RPMI8226 (cell line): Measurements from ENCODE around the gene UNC119.

Source experiments
- DNase-seq: peaks from one replicate; pipeline ENCODE4 v3.0.0-alpha.2; 2015

Gene UNC119

GRCh38 chr17:28572259-28573039, 20.0 kb upstream of the UNC119 start:
- DNase-seq = peak; percentile 11

DNA sequence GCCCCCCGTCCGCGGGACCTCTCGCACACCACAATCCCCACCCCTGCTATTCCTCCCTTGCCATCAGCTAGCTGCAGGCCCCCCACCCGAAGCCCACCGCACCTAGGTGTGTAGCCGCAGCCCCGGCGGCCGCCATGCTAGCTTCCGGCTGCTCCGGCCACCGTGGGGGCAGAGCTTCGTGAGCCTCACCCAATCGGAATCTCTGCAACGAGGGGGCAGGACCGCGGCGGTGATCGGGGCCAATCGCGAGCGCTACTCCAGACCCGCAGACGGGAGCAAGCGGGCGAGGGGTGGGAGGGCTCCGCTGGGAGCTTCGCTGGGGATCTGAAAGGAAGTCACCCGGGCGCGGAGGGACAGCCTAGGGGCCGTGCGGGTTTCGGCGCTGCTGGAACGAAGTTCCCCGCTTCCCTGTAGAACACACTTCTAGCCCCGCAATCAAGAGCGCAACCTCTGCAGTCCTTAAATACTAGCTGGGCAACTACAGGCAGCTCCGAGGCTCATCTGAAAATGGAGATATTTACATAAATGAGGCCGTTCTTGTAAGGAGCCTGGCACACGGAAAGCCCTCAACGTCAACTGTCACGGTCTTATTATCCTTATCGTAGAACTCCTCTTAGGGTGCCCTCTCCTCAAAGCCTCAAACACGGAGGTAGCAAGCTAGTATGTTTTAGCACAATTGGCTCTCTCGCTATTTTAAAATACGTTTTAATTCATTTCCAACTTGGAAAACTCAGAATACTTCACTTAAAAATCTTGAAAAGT, 19.1 kb upstream of the UNC119 start, which contains the start of gene PIGS:
PIGS (minus strand) TSS at position 164 of the 762 bp plus-strand sequence; CDS start at position 136, 28 bp downstream.
- peak; percentile 96 for DNase-seq

GRCh38 chr17:28570716-28571360, 18.4 kb upstream of the UNC119 start:
- peak; percentile 64 for DNase-seq

DNA sequence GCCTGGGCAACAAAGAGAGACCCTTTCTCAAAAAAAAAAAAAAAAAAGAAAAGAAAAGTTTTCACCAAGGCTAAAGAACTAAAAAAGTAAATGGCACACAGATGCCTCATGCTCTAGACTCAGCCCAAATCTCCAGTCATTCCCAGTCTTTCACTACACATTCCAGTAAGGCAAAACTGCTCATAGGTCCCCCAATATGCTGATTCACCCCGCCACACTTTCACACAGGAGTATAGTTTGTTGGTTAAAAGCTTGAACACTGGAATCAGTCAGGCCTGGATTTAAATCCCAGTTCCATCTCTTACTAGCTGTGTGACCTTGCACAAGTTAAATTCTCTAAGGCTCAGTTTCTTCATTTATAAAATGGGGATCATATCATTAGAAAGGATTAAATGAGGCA, 17.0 kb upstream of the UNC119 start:
- no peak for DNase-seq

DNA sequence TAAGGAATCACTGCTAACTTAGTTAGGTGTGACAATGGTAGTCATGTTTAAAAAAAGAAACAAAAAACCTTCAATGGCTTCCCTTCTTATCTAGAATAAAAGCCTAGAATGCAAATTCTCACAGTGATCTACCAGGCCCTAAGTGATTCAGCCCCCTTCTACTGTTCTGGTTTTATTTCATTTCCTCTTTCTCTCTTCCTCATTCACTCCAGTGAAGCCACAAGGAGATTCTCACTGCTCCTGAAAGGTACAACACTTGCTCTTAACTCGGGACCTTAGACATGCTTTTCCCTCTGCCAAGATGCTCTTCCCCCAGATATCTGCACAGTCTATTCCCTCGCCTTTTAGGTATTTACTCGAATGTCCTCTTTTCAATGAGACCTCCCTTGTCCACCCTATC, 15.2 kb upstream of the UNC119 start:
- peak; percentile 57 for DNase-seq

DNA sequence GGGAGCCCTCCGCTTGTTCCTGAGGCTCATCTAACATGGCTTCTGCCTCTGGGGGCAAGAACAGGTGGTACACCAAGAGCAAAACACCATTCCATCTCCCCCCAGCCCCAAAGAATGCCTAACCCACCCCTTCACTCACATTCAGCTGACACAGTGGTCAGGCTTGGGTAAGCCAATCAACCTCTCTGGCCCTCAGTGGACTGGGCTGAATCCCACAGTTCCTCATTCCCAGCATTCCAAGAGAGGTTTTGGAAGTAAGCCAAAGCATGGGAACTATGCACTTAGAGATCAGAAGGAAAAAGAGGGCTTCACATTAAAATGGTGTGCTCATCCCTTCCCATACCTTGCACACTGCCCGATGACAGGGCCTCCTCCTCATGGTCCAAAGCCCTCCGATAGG, 11.1 kb upstream of the UNC119 start:
- no peak for DNase-seq

DNA sequence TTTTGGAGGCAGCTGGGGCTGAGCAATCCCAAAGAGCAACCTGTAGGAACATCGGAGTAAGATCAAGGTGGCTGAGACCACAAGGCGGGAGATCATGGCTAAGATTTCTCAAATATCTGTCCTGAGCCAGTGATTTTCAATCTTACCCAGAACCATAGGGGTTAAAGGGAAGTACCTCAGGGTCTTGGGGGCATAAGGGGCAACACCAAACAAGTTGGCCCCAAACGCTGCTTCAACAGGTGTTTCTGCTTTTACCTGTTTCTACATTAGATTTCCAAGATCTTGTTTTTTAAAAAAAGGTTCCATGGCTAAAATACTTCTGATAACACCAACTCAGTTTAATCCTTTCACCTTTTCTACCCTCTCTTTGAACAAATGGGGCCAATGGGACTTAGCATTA, 2.6 kb upstream of the UNC119 start:
- DNase-seq = no peak

GRCh38 chr17:28554565-28554964, 2.1 kb upstream of the UNC119 start:
- no peak for DNase-seq

DNA sequence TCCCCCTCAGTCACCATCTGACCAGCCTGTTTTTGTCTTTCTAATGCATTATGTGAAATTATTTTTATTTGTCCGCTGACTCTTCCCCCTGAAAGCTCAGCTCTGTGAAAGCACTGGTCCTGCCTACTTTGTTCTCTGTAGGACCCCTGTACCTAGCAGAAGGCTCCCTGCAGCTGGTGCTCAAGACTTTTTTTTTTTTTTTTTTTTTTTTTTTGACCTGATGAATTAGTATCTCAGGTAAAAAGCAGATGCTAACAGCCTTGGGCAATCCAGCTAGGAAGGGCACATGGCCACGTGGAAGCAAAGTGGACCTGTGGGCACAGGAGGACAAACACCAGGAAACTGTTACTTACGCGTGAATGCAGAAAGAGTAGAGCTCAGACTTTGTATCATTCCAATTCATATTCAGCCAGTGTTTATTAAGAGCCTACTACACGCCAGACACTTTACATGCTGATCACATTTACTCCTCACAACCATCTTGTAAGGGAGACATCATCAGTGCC, 629 bp upstream of the UNC119 start:
- no peak for DNase-seq

DNA sequence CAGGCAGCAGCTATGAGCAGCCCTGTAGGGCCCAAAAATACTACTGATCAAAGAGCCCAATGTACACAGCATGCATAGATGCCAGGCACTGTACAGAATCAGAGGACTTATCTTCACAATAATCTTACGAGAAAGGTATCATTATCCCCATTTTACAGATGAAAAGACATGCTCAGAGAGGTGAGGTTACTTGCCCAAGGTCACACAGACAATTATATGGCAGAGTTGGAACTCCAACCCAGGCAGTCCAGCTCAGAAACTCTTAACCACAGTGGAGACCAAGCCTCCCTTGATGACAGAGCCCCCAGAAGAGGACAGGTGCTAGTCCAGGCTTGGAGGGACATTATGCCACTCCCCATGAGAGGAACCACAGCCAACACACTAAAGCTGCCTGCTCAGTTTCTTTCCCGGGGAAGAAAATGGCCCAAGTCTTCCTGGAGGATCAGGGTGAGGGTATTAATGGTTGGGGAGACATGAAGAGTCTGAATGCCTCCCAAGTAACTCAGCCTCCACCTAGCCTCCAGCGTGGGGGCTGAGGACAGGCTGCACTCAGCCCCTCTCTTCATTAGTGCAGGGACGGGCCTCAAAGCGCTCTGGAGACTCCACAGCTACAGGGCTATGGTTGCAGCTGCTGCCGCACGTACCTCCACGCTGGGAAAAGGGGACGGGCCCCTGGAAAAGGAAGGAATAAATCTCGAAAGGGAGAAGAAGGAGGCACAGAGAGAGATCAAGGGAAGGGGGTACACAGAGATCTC, 826 bp downstream of the UNC119 start:
- no peak for DNase-seq

- DNase-seq = no peak
These were observed 1.6 kb downstream of the UNC119 start for GRCh38 chr17:28550858-28551257.

- DNase-seq = peak; percentile 31
These were observed 2.9 kb downstream of the UNC119 start for GRCh38 chr17:28549236-28550132.

DNA sequence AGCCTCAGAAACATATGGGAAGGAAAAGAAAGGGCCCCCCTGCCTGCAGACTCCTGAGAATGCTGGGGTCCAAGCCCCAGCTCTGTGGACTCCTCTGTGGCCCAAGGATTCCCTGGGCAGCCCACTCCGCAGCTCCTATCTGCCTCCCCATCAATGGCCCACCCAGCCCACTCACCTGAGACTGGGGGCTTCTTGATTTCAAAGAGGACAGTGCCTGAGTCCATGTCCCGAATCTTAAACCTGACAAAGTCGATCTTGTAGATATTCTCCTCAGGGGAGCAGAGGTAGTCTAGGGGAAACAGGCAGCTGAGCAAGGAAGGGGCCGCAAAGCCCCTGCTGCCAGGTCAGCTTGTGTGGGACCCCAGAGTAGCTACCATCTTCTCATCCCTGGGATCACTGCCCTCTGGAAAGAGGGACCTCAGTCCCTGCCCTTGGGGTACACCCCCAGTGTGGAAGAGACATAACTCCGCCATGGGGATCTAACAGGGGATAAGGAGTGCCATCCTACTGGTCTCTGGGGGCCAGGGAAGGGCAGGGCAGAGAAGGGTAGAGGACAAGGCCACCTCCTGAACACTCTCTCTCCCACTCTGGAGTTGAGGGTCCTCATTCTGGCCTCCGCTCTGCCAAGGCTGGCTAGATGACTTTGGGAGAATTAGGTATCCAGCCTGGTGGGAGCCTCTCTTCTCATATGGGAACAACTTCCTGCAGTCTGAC, 3.9 kb downstream of the UNC119 start:
- DNase-seq = no peak

GRCh38 chr17:28547623-28548416, 4.6 kb downstream of the UNC119 start:
- DNase-seq = peak; percentile 90

- no peak for DNase-seq
These were observed 5.3 kb downstream of the UNC119 start for GRCh38 chr17:28547096-28547622.

GRCh38 chr17:28545787-28546415, 6.5 kb downstream of the UNC119 start:
- no peak for DNase-seq

DNA sequence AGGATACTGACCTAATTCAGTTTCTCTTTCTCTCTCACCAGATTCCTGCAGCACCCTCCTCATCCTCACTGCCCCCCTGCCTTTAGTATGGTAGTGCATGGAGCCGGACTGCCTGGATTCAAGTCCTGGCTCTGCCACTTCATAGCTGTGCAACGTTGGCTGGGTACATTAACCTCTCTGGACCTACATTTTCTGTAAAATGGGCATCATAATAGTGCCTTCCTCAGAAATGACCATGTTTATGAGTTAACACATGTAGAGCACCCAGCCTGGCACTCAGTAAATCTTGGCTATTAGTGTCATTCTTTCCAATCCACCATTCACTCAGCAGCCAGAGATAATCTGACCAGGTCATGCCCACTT, 7.3 kb downstream of the UNC119 start:
- DNase-seq = no peak

DNA sequence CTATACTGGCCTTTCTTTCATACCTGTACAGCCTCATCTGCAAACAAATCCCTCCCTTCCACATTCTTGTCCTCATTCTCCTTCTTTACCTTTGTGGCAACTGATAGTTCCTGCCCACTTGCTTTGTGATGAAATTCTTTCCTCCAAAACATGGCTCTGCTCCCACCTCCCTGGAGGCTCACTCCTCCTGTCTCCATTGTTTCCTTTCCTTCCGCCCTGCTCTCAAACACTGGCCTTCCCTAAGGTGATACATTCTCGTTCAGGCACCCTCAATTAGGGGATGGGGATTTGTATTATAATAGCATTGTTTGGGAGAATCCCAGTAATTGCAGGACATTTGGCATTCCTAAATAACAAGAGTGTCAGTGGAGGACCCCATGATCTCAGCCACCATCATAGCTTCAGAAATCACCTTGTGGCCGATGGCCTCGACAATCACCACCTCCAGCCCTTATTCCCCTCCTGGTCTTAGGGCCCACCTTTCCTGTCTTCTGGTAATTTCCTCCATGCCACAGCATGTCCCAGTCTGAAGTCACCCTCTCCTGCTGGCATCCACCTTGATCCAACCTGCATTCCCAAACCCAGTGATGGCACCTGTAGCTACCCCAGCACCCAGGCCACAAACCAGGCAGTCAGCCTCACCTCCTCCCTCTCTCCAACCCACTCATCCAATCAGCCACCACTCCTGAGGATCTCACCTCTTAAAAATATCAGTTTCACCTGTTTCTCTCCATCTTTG, 7.9 kb downstream of the UNC119 start:
- DNase-seq = no peak

DNA sequence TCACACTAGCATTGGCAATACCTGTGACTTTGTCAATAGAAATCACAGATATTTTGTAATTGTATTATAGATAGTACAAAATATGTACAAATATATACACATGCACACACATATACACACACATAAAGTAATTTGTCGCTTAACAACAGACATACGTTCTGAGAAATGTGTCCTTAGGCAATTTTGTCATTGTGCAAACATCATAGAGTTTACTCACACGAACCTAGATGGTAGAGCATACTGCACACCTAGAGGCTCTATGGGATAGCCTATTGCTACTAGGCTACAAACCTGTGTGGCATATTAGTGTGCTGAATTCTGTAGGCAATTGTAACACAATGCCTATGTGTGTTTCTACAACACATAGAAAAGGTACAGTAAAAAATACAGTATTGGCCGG, 11.0 kb downstream of the UNC119 start:
- no peak for DNase-seq
